ENCODE measurements around the gene OR56B1.
"Not testable (repeated sequence)": the region's sequence is repeated elsewhere in the genome, so short reads cannot be mapped to it uniquely, and the experiment has no call there.

OR56B1 gene

GRCh38 chr11:5703741-5704536 lies 32.3 kb upstream of the OR56B1 start:
- Histone ChIP-seq H3K27me3 (ENCODE audit: insufficient read depth, low read length) (no peaks in the 10 kb centered on the region), H2AFZ (ENCODE audit: low read depth, low read length) (no peak overlapping the region), H3K9me3 (ENCODE audit: low read length) (no peaks in the 10 kb centered on the region), H3K4me3 (ENCODE audit: low read length) (no peak overlapping the region), H3K36me3 (ENCODE audit: insufficient read depth, low read length) (peaks cover 19% of the 10 kb centered on the region), H3K4me1 (ENCODE audit: insufficient read depth, low read length) (no peaks in the 10 kb centered on the region)

- H3K4me1 ChIP-seq (ENCODE audit: insufficient read depth, low read length) = no peaks in the 10 kb centered on the region
- H3K9me3 ChIP-seq (ENCODE audit: low read length) = no peaks in the 10 kb centered on the region
- no peaks in the 10 kb centered on the region for H3K27me3 ChIP-seq (ENCODE audit: insufficient read depth, low read length)
- no peak overlapping the region for H2AFZ ChIP-seq (ENCODE audit: low read depth, low read length)
- no peak overlapping the region for H3K4me3 ChIP-seq (ENCODE audit: low read length)
- H3K36me3 ChIP-seq (ENCODE audit: insufficient read depth, low read length) = peaks cover 20% of the 10 kb centered on the region
Measured at GRCh38 chr11:5705688-5706087, 30.6 kb upstream of the OR56B1 start.

DNA sequence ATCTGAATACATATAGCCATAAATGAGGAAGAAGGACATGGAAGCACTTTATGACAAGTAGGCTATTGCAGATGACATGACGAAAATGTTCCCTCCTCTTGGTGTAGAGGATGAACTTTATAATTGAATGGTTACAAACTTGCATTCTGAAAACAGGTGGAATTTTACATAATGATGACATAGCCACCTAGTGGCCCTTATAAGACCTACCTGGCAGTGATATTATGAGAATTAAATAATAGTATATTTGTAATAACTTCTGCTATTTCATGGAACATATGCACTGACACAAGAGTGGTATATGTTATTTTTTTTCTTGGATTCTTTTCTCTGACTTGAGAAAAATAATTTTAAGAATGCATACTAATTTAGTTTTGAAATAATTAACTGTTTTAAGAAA lies 23.7 kb upstream of the OR56B1 start:
- Histone ChIP-seq H3K36me3 (ENCODE audit: insufficient read depth, low read length) (peaks cover 10% of the 10 kb centered on the region), H3K27me3 (ENCODE audit: insufficient read depth, low read length) (no peaks in the 10 kb centered on the region), H2AFZ (ENCODE audit: low read depth, low read length) (no peak overlapping the region), H3K4me1 (ENCODE audit: insufficient read depth, low read length) (no peaks in the 10 kb centered on the region), H3K9me3 (ENCODE audit: low read length) (no peaks in the 10 kb centered on the region), H3K4me3 (ENCODE audit: low read length) (no peak overlapping the region)

GRCh38 chr11:5713695-5714094 lies 22.6 kb upstream of the OR56B1 start:
- H3K36me3 ChIP-seq (ENCODE audit: insufficient read depth, low read length) = peaks cover 4% of the 10 kb centered on the region
- H3K4me1 ChIP-seq (ENCODE audit: insufficient read depth, low read length) = no peaks in the 10 kb centered on the region
- no peaks in the 10 kb centered on the region for H3K27me3 ChIP-seq (ENCODE audit: insufficient read depth, low read length)
- H3K9me3 ChIP-seq (ENCODE audit: low read length) = no peaks in the 10 kb centered on the region
- no peak overlapping the region for H2AFZ ChIP-seq (ENCODE audit: low read depth, low read length)
- H3K4me3 ChIP-seq (ENCODE audit: low read length) = no peak overlapping the region

DNA sequence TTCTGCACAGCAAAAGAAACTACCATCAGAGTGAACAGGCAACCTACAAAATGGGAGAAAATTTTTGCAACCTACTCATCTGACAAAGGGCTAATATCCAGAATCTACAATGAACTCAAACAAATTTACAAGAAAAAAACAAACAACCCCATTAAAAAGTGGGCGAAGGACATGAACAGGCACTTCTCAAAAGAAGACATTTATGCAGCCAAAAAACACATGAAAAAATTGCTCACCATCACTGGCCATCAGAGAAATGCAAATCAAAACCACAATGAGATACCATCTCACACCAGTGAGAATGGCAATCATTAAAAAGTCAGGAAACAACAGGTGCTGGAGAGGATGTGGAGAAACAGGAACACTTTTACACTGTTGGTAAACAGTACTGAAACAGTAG lies 19.7 kb upstream of the OR56B1 start:
- not testable (repeated sequence) for H3K4me1 ChIP-seq (ENCODE audit: insufficient read depth, low read length); H2AFZ ChIP-seq (ENCODE audit: low read depth, low read length); H3K27me3 ChIP-seq (ENCODE audit: insufficient read depth, low read length)

DNA sequence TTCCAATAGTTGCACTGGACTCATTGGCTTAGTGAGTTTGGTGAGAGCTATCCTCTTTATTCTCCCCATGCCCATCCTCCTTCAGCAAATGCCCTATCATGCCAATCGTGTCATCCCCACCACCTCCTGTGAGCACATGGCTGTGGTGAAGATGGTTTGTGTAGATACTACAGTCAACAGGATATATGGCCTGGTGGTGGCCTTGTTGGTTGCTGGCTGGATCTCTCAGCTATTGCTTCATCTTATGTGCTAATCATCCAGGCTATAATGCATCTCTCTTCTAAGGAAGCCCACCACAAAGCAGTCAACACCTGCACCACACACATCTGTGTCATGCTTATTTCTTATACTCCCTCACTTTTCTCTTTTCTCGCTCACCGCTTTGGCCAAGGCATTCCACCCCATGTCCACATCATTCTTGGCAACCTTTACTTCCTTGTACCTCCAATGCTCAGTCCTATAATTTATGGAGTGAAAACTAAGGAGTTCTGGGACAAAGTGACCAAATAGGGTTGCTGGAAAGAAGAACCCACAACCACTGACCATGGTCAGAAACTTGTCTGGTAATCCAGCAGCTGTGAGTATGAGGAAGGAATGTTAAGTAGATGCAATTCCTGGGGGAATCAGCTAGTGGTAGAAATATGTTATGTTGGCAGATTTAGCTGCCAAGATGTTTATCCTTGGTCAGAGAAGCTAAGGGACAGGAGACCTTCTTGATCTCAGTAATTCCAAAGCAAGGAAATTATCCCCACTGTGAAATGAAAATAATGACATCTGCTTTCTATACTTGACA lies 16.3 kb upstream of the OR56B1 start:
- H3K9me3 ChIP-seq (ENCODE audit: low read length) = no peaks in the 10 kb centered on the region
- no peak overlapping the region for H3K4me3 ChIP-seq (ENCODE audit: low read length)
- H3K27me3 ChIP-seq (ENCODE audit: insufficient read depth, low read length) = no peaks in the 10 kb centered on the region
- no peaks in the 10 kb centered on the region for H3K36me3 ChIP-seq (ENCODE audit: insufficient read depth, low read length)
- no peak overlapping the region for H2AFZ ChIP-seq (ENCODE audit: low read depth, low read length)
- no peaks in the 10 kb centered on the region for H3K4me1 ChIP-seq (ENCODE audit: insufficient read depth, low read length)

More for the DNA sequence above, 19.7 kb upstream of the OR56B1 start:
- H3K9me3 ChIP-seq (ENCODE audit: low read length); H3K4me3 ChIP-seq (ENCODE audit: low read length); H3K36me3 ChIP-seq (ENCODE audit: insufficient read depth, low read length): not testable (repeated sequence)

GRCh38 chr11:5722622-5723021 lies 13.6 kb upstream of the OR56B1 start:
- no peaks in the 10 kb centered on the region for H3K27me3 ChIP-seq (ENCODE audit: insufficient read depth, low read length)
- no peaks in the 10 kb centered on the region for H3K36me3 ChIP-seq (ENCODE audit: insufficient read depth, low read length)
- H3K4me3 ChIP-seq (ENCODE audit: low read length) = no peak overlapping the region
- H3K9me3 ChIP-seq (ENCODE audit: low read length) = no peaks in the 10 kb centered on the region
- H2AFZ ChIP-seq (ENCODE audit: low read depth, low read length) = no peak overlapping the region
- H3K4me1 ChIP-seq (ENCODE audit: insufficient read depth, low read length) = no peaks in the 10 kb centered on the region

- Histone ChIP-seq H3K9me3 (ENCODE audit: low read length) (no peaks in the 10 kb centered on the region), H2AFZ (ENCODE audit: low read depth, low read length) (no peak overlapping the region), H3K27me3 (ENCODE audit: insufficient read depth, low read length) (no peaks in the 10 kb centered on the region), H3K36me3 (ENCODE audit: insufficient read depth, low read length) (no peaks in the 10 kb centered on the region), H3K4me1 (ENCODE audit: insufficient read depth, low read length) (no peaks in the 10 kb centered on the region), H3K4me3 (ENCODE audit: low read length) (no peak overlapping the region)
Measured at GRCh38 chr11:5726351-5726750, 9.9 kb upstream of the OR56B1 start.

GRCh38 chr11:5727691-5728090 lies 8.6 kb upstream of the OR56B1 start:
- Histone ChIP-seq H3K4me1 (ENCODE audit: insufficient read depth, low read length) (no peaks in the 10 kb centered on the region), H3K27me3 (ENCODE audit: insufficient read depth, low read length) (peaks cover 6% of the 10 kb centered on the region), H3K36me3 (ENCODE audit: insufficient read depth, low read length) (no peaks in the 10 kb centered on the region), H3K4me3 (ENCODE audit: low read length) (no peak overlapping the region), H2AFZ (ENCODE audit: low read depth, low read length) (no peak overlapping the region), H3K9me3 (ENCODE audit: low read length) (no peaks in the 10 kb centered on the region)

DNA sequence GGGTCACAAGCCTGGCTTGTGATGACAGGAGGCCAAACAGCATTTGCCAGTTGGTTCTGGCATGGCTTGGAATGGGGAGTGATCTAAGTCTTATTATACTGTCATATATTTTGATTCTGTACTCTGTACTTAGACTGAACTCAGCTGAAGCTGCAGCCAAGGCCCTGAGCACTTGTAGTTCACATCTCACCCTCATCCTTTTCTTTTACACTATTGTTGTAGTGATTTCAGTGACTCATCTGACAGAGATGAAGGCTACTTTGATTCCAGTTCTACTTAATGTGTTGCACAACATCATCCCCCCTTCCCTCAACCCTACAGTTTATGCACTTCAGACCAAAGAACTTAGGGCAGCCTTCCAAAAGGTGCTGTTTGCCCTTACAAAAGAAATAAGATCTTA lies 843 bp downstream of the OR56B1 start:
- no peak overlapping the region for H3K4me3 ChIP-seq (ENCODE audit: low read length)
- no peaks in the 10 kb centered on the region for H3K36me3 ChIP-seq (ENCODE audit: insufficient read depth, low read length)
- no peak overlapping the region for H2AFZ ChIP-seq (ENCODE audit: low read depth, low read length)
- peaks cover 4% of the 10 kb centered on the region for H3K27me3 ChIP-seq (ENCODE audit: insufficient read depth, low read length)
- H3K4me1 ChIP-seq (ENCODE audit: insufficient read depth, low read length) = peaks cover 19% of the 10 kb centered on the region
- H3K9me3 ChIP-seq (ENCODE audit: low read length) = no peaks in the 10 kb centered on the region

DNA sequence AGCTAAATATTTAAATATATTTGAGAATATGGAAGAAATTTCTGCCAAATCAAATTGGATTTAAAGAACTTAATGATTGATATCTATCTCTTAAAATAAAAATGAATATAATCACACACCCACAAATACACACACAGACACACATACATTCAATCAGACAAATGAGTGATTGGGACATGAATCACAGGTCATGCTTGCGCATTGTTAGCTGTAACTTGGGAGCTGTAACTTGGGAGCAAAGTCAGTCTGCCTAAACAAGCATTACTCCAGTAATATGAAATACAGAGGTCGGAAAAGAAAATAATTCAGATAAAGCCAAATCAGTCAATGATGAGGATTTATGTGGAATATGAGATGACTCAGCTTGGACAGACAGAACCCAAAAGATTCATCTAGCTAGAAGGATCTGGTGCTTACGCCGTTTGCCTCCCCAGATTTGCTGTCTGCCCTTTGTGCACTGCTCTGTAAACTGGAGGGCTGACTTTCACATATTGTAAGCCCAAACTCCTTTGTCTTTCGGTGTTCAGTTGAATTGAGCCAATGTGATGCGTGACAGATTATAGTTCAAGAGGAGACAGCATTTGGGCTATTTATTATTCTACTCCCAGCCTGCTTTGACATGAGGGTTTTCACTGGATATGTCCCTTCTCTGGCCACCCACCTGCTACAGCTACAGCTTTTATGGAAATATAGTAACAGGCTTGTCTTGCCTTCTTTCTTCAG lies 1.6 kb downstream of the OR56B1 start:
- Histone ChIP-seq H3K36me3 (ENCODE audit: insufficient read depth, low read length) (no peaks in the 10 kb centered on the region), H3K27me3 (ENCODE audit: insufficient read depth, low read length) (peaks cover 3% of the 10 kb centered on the region), H3K4me3 (ENCODE audit: low read length) (no peak overlapping the region), H2AFZ (ENCODE audit: low read depth, low read length) (no peak overlapping the region), H3K4me1 (ENCODE audit: insufficient read depth, low read length) (peaks cover 19% of the 10 kb centered on the region), H3K9me3 (ENCODE audit: low read length) (no peaks in the 10 kb centered on the region)

DNA sequence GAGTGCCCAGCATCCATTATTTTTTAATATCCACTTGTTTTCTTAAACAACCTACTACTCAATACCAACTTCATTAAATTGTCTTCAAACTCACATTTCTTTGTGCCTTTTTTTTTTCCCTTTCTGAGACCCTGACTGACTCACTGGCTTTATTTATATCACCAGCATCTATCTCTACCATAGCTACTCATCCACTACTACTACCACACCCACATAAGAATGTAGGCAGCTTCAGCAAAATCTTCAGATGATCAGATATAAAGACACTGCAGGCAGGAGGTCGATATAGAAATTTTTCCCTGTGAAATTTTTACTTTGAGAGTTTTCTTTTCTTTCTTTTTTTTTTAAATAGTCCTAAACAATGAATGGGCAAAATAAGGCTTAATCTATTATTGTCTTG lies 2.2 kb downstream of the OR56B1 start:
- H3K9me3 ChIP-seq (ENCODE audit: low read length) = no peaks in the 10 kb centered on the region
- no peak overlapping the region for H3K4me3 ChIP-seq (ENCODE audit: low read length)
- peaks cover 19% of the 10 kb centered on the region for H3K4me1 ChIP-seq (ENCODE audit: insufficient read depth, low read length)
- H3K27me3 ChIP-seq (ENCODE audit: insufficient read depth, low read length) = peaks cover 3% of the 10 kb centered on the region
- H3K36me3 ChIP-seq (ENCODE audit: insufficient read depth, low read length) = no peaks in the 10 kb centered on the region
- H2AFZ ChIP-seq (ENCODE audit: low read depth, low read length) = no peak overlapping the region

- Histone ChIP-seq H3K36me3 (ENCODE audit: insufficient read depth, low read length) (no peaks in the 10 kb centered on the region), H3K27me3 (ENCODE audit: insufficient read depth, low read length) (peaks cover 3% of the 10 kb centered on the region), H2AFZ (ENCODE audit: low read depth, low read length) (no peak overlapping the region), H3K4me1 (ENCODE audit: insufficient read depth, low read length) (no peaks in the 10 kb centered on the region), H3K9me3 (ENCODE audit: low read length) (no peaks in the 10 kb centered on the region), H3K4me3 (ENCODE audit: low read length) (no peak overlapping the region)
Measured at GRCh38 chr11:5746614-5747013, 10.4 kb downstream of the OR56B1 start.

All from neuron (in vitro differentiated cells).